Putamen (tissue), 1 donor: ENCODE results near the gene PRKCA.

Source experiments
- DNase-seq: peaks from one replicate; pipeline ENCODE4 v3.0.0-alpha.2; 2016; ENCODE audit warnings: low spot score

PRKCA gene

DNA sequence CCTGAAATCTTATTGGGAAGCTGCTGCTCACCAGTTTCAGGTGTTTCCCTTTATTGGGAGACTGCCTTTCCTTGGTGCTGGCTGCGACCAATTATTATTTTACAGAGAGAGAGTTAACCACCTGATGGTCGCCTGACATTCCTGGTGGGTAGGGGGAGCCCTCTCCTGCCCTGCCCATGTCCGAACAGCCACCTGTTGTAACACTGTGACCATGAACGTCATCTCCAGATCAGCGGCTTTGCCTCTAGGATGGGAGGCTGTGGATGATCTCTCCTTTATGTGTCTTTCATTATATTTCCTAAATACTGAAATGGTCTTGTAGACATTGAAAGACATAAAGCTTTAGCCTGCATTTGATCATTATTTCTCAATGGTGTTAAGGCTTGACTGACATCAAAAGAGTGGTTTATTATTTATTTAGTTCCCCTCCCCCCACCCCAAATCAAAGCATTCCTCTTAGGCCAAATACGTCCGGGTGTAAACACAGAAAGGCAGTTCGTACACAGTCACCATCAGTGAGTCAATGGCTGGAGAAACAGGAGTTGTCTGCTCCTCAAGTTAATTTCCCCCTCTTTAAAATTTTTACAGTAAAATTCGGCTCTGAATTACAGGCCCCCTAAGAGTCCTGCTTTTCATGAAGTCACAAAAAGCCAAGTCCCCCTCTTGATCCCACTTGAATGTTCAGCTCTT lies 474.7 kb downstream of the PRKCA start:
- no peak for DNase-seq

DNA sequence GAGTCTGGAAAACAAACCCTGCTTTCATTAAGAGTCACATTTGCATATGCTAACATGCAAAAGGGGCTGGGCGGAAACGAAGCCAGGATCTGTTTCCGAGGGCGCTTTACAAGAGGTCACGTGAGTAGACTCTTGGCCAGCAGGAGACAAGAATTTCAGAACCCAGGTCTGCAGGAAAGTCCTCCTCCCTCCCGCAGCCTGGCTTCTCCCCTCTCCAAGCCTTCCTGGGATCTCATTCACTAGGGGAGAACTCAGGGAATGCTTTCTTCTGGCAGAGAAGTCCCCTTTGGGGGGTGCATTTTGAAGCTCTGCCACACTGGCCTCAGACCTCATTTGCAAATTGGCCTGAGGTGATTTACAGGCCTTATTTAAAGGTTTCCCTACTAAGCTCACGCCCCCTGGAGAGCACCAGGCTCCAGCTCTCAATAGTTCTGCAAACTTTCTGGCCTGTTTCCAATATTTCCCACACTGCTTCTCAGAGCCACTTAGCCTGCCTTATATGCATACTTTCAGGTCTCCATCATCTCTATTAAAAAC lies 475.3 kb downstream of the PRKCA start:
- peak; percentile 52 for DNase-seq

DNA sequence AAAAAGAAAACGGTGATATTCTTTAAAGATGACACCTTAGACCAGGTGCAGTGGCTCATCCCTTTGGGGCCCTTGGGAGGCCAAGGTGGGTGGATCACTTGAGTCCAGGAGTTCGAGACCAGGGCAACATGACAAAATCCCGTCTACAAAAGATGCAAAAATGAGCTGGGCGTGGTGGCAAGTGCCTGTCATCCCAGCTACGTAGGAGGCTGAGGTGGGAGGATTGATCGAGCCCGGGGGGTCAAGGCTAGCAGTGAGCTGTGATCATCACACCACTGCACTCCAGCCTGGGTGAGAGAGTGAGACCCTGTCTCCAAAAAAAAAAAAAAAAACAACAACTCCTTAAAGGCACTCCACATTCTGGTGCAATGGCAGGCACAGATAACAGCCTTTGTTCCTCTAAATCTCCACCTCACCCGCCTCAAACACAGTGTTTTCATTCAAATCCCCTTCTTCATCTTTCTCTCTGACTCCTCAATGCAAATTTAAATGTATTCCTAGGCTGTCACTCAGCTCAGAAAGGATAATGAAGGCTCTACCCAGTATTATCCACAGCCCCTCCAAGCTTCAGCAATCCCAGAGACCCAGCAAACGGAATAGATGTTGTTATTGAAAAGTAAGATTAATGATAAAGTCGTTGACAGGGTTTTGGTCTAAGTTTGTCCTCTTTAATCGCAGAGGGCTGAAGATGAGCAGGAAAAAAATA lies 476.3 kb downstream of the PRKCA start:
- no peak for DNase-seq

DNA sequence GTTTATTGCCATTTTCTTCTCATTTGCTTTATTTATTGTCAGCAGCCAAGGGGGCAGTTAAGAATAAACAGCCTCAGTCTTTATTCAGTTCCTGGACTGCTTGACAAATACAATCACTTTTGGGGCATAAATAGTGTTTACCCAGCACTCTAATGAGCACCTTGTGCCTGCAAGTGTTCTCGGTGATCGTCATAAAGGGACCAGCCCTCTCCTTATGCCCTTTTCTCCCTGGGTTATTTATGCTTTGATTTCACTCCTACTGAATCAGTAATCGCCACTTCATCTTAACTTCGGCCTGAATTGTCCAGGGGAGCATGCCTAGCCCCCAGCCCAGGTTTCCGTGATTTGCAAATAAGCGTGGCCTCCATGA lies 476.8 kb downstream of the PRKCA start:
- no peak for DNase-seq

DNA sequence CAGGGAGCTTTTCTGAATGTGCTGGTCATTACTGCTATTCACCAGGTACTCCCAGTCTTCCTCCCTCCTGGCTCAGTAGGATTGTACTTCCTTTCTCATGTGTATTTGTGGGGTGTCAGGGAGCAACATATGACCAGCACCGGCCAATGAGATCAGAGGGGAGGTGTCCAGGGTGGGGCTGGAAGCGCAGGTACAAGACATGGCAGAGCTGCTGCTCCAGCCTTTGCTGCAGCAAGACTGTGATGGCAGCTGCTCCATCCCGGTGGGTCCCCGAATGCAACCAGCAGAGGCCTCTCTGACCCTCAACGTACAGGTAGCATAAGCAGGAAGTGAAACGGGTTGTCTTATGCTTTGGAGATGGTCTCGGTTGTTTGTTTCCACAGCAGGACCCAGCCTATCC lies 478.7 kb downstream of the PRKCA start:
- no peak for DNase-seq

DNA sequence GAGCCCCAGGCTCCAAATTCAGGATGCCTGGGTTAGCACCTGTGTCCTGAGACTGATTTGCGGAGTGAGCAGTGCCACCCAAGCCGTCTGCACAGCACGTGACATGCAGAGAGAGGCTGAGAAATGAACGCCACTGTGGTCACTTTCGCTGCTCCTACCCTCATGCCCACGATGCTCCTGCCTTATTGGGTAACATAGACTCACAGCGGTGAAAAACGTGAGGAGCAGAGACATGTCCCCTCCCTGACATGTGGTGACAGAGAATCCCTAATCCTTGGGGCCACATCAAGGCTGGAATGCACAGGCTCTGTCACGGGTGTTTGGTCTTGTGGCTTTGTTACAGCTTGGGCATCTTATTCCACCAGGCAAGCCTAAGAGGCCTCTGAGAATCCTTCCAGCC lies 480.4 kb downstream of the PRKCA start:
- no peak for DNase-seq

DNA sequence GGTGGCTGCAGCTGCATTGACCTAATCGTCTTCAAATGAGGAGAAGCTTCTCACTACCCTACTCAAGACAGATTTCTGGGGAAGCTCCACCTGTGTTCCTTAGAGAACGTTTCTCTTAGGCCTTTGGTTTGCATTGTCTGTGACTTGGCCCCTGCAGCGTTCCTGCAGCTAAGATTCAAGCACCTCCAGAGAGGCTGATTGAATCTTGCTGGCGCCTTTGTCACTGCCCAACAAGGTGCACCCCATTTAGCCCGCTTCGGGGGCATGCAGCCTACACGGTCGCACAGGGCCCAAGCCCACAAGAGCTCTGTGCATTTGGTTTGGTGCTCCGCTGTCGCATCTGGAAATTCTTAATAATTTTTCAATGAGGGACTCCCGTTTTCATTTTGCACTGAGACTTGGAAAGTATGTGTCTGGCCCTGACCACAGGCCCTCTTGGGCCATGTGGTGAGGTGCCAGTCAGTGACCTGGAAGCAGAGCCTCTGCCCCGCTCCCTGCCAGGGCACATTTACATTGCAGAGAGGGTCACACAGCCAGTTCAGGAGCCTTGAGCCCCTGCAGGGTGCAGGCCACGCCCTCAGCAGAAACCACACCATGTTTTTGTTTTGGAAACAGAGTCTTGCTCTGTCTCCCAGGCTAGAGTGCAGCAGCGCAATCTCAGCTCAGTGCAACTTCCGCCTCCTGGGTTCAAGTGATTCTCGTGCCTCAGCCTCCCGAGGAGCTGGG lies 481.4 kb downstream of the PRKCA start:
- DNase-seq, result no peak

DNA sequence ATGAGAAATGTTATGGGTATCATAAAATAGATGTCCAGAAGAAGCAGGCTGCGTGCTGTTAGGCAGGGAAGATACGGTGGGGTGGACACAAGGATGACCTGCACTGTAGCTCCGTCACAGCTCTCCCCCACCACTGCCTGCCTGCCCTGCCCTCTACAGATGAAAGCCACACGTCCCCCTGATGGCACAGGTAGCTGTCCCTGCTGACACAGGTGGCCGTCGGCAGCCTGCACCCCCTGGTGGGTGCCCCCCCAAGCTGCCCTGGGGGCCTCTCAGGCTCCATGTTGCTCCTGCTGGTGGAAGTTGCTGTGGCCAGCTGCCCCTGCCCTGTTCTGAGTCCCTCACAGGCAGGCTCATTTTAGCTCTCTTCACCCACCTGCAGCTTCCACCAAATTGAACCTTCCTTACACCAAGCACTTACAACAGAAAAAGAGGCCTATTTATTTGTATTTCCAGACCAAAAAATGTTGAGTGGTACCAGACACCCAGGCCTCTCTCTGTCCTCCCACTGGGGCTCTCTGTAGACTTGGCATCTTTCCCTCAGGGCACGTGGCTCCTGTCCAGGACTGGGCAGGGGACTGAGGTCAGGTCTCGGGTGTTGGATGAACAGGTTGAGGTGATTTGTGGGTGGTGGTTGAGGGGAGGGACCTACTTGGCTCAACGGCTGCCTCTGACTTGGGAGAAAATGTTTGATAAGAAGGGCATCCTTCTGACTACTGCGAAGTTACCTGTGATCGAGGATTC lies 482.4 kb downstream of the PRKCA start:
- DNase-seq, result no peak

DNA sequence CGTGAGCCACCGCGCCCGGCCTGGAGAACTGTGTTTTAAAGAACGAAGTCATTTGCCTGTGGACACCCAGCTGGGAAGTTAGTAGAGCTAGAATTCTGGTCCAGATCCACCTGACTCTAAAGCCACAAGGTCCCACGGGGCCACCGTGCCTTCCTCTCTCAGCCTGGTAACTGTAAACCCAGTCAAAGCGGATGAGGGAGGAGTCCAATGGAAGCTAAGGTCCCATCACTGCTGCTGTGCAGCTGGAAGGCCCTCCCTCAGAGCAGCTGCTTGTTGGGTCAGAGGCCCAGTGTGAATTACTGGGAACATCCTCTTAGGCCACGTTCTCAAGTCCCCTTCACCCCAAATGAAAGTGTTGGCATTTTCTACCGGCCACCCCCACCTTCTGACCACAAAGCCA lies 483.7 kb downstream of the PRKCA start:
- DNase-seq, result no peak

DNA sequence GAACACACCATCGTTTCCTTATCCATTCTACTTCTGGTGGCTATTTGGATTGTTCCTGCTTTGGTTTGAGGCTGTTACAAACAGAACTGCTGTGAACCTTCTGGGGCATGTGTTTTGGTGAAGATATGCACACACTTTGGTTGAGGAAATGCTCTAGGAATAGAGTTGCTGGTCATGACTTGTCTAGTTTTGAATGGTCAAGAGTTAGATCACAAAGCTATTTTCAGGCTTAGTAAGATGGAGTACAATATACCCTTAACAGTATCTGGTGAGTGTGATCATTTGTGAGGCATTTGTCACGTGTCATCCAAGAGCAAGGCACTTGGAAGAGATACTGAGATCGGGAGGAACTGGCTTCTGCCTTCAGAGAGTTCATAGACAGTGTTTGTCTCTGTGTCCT lies 485.5 kb downstream of the PRKCA start:
- no peak for DNase-seq

DNA sequence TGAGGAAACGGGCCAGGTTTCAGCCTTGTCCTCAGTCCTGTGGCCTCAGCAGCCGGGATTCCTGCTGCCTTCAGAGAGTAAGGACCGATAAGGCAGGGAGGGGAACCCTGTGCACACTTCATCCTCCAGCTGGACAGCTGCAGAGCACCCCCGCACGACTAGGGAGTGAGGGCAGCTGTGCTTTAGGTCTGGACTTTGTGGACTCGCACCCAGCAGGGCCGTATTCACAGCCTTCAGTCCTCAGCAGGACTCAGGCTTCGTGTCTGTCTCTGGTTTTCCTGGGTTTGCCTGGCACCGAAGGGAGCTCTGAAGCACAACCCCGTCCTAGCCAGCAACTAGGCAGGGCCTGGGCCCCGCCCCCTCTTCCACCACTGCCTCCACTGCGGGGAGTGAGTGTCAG lies 486.7 kb downstream of the PRKCA start:
- DNase-seq, result no peak

DNA sequence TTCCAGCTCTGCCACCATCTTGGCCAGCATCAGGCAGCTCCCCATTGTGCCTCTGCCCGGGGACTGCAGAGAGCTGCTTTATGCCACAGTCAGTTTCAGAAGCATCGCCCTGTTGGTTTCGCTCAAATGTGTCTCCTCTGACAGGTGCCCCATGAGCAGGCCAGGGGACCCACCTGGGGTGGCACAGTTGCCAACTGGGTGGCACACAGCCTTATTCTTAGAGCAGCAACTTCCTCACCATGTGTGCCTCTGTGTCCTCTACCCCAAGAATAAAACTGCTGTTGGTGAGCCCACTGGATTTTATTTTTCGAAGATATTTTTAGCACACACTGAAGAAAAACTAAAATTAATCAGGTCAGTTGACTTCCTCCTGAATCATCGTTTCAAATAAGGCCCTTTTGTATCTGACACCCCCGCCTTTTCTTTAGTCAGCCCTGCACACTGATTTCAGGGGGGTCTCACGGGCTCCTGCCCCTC lies 487.6 kb downstream of the PRKCA start:
- no peak for DNase-seq

DNA sequence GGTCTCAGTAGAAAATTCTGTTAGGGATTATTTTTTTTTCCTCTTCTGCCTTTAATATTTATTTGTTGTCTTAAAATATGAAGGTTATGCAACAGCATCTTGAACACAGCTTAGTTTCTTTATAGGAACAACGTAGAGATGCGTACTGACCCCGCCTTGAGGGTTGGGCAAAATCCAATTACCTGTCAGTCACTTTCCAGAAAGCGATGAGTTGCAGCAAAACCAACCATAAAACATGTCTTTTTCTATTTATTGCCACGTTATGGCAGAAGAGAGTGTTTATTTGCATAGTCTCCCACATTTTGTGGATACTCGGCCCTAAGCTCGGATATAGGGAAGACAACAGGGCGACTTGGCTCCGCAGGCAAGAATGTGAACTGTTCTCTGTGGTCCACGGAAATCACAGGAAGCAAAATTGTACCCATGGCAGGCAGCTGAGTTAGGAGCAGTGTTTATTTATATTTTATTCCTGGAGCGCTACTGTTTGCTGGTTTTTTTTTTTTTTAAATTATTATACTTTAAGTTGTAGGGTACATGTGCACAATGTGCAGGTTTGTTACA lies 488.2 kb downstream of the PRKCA start:
- no peak for DNase-seq

DNA sequence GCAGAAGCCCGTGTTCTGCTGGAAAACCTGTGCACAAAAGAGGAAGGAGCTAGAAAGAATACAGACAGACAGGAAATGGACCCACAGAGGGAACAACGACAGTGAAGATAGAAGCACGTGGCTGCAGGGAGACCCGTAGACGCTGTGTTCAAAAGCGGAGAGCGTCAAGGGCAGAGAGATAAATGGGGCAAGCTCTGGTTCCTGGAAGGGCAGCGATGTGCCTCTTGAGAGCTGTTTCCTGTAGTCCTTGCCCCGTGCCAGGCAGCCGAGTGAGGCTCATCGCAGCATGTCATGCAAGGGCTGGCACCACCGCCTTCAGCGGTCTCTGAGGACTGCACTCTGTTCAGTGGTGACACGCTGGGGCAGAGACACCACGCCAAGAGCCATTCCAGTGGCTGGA lies 488.9 kb downstream of the PRKCA start:
- peak; percentile 36 for DNase-seq

DNA sequence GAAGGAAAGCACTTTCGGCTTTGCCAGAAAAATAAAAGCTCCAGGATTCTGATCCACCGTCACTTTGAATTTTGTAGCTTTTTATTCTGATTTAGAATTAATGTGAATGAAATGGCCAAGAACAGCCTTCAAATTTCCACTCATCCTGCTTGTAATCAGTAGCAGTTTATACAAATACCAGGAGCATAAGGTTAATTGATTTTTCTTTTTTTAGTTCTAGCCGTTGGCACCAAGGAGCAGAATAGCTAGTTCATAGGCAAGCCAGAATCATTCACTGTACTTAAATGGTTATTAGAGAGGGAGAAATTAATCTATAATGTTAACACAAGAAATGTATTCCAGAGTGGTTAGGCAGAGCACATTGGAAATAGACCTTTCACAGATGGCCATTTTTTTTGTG lies 491.4 kb downstream of the PRKCA start:
- no peak for DNase-seq

DNA sequence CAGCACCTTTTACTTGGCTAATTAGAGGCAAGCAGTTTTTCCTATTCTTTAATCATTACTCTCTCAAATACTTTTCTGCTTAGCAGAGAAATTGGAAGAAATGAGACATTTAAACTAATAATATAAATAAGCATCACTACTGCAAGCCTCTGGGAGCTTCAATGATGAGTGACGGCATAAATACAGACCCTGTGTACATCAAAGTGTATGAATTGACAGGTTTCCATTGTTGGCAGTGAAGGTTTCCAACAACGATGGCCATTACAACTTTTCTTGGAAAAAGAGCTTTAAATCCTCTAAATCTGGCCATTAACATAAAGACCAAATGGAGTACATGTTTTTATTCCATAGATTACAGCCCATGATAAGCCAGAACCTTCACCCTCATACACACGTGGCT lies 493.1 kb downstream of the PRKCA start:
- DNase-seq, result no peak

DNA sequence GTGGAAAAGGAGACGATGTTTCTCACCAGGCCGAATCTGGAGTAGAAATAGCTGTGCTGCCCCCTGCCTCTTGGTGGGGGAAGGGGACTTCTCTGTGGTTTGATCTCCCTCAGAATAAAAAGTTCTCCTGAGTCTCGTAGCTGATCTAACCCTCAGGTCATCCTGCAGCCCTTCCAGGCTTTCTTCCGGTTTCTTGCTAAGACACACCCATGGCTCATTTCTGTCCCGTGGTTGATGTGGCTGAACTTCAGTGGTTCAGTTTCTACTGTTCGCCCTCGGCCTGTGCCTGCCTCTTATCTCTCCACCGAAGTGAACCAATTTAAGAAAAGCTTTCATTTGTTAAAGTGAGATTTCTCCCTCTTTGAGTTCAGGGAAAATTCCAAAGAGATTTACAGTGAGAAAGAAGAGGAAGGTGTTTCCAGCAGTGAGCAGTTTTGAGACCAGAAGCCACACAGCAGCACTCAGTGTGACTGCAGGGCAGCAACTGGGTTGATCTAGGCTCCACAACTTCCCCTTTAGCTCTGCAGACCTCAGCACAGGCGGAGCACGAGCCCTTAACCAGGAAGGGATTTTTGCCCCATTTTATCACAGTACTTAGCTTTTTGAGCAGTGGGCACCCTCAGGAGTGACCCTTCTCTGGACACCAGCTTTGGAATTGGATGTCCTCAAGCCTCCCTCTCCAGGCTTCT lies 497.6 kb downstream of the PRKCA start:
- peak; percentile 25 for DNase-seq

DNA sequence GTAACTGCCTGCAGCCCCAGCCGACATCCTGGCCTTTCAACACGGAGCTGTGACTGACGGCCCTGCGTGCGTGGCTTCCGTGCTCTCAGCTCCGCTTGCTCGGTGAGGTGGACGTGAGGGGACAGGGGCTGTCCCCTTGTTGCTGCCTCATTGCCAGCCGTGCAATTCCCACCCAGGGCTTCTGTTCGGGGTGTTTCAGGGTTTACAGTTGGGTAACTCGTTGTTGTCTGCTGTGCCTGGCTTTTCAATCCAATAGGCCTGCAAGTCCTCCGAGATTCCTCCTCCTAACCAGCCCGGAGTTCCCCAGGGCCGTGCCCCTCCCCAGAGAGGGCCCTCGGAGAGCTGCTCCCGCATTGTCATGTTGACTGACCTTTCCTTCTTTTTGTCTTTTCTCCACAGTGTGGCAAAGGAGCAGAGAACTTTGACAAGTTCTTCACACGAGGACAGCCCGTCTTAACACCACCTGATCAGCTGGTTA lies 501.1 kb downstream of the PRKCA start:
- DNase-seq, result no peak

DNA sequence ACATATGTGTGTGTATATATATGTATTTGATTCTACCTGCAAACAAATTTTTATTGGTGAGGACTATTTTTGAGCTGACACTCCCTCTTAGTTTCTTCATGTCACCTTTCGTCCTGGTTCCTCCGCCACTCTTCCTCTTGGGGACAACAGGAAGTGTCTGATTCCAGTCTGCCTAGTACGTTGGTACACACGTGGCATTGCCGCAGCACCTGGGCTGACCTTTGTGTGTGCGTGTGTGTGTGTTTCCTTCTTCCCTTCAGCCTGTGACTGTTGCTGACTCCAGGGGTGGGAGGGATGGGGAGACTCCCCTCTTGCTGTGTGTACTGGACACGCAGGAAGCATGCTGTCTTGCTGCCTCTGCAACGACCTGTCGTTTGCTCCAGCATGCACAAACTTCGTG lies 503.2 kb downstream of the PRKCA start:
- DNase-seq, result no peak

DNA sequence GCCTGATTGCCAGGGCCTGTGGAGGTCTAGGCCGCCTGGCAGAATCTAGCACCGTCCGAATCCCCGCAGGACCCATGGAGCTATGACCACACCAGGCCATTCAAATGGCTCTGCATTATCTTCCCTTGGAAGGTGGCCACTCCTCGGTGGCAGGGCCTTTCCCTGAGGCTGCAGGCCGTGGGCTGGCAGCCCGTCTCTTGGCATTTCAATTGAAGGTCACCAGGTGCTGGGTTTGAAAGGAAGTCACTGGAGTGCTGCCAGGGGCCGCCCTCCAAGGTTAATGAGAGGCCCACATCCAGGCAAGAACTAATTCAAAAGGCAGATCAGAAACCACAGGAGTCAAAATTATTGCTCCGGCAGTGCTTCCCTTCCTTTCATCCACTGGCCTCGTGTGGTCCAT lies 504.8 kb downstream of the PRKCA start:
- DNase-seq, result no peak

DNA sequence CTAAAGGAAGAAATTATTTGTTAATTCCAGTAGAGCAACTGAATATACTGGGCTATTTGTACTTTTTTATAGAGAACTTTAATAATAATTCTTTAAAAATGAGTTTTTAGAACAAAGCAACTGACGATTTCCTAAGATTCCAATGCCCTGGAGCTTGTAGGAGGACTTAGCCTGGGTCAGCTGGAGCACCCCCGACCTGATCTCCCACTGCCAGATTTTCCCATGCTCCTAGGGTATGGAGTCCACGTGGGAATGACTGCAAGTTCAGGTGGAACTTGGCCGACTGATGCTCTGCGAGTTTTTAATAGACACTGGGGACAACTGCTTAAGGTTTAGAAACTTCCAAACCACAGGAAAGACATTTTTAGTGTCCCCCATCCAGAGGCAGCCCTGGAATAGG lies 507.0 kb downstream of the PRKCA start:
- no peak for DNase-seq
